Stimulated activated CD4-positive, alpha-beta T cell treated with anti-CD3 and anti-CD28 coated beads, TNF-alpha, amount 100 ng/mL, for 48 hours (primary cell): ENCODE results near the gene WEE1.
A peak's percentile ranks its signal among the peaks of the same experiment; 100 is the strongest.

Experiments used
- DNase-seq, 3 donors: peaks; one replicate each; pipeline ENCODE4 v3.0.0-alpha.2; 2020; ENCODE audit warnings: low read depth in 3 of 3

The WEE1 gene

DNA sequence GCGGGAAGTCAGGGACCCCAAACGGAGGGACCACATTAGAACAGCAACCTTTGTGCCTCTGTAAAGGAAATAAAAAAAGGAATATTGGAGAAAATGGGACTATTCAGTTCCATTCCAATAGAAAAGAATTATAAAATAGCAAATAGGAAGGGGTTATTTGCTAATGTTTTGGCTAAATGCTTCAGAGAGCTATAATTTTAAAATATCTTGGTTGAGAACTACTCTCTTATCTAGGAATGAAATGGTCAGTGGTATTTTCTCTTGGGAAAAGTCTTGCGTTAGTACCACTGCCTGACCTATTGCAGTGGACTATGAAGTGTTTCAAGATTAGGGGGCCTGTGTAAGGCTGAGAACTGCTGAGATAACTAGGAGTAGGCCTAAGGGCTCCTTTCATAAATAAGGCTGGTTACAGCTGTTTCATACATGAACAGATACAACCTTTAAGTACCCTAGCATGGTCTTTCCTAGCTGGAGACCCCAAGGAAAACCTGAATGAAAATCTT is 6.9 kb upstream of the WEE1 start:
- DNase-seq, result no peak

DNA sequence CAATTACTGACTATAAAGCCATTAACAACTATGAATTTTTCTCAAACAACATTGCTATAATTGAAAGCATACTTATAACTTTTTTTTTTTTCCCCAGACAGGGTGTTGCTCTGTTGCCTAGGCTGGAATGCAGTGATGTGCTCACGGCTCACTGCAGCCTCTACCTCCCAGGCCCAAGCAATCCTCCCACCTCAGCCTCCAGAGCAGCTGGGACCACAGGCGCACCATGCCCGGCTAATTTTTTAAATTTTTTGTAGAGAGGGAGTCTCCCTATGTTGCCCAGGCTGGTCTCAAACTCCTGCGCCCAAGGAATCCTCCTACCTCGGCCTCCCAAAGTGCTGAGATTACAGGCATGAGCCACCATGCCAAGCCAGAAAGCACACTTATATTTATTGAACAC is 6.1 kb upstream of the WEE1 start:
- no peak for DNase-seq

GRCh38 chr11:9568161-9568853 is 5.2 kb upstream of the WEE1 start:
- DNase-seq, result no peak

GRCh38 chr11:9568854-9569587 is 4.4 kb upstream of the WEE1 start:
- DNase-seq, result no peak

DNA sequence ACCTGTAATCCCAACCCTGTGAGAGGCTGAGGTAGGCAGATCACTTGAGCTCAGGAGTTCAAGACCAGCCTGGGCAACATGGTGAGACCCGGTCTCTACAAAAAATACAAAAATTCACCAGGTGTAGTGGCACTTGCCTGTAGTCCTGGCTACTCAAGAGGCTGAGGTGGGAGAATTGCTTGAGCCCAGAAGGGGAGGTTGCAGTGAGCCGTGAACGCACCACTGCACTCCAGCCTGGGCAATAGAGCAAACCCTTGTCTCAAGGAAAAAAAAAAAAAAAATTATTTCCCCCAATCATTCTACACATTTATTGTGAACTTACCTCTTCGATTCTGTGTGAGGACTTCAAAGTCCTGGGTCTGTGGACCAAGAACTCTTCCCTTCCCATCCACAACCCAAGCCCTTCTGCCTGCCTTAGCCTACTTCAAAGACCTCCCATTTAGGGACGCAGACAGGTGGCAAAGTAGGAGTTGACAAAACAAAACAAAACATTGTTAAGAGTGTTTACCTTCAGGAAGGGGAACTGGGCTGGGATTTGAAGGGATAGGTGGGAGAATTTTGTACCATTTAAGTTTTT is 3.8 kb upstream of the WEE1 start:
- no peak for DNase-seq

- DNase-seq, result no peak
Observed at GRCh38 chr11:9570313-9571025, 3.0 kb upstream of the WEE1 start.

GRCh38 chr11:9571071-9571762 is 2.3 kb upstream of the WEE1 start:
- no peak for DNase-seq

GRCh38 chr11:9571763-9572115 is 1.7 kb upstream of the WEE1 start:
- no peak for DNase-seq

- no peak for DNase-seq
Observed at GRCh38 chr11:9573775-9574621, 528 bp downstream of the WEE1 start.

DNA sequence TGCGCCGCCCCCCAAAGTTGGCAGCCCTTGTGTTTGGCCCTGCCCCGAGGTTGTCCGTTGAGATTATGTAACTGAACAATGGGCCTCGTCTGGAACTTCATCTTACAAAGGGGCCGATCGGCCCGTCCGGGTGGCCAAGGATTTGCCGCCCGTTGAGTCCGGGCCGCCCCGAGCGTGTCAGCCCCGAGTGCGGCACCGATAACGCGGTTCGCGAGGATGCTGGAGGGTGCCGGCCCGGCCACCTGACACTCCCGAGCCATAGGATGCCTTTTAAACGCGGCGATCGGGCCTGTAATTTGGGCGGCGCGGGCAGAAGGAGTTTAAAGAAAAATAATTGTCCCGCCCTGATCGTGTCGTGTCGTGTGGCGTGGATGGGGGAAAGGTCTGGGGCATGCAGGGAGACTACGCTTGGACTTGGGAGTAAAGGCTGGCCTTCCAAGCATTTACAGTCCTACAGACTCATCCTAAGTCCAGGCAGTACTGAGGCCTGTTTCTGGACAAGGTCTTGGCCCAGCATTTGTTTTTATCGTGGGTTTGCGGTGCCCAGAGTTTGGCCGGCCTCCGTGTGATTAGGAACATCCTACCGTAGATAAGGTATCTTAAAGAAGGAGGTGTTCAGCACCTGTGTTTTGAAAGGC is 1.3 kb downstream of the WEE1 start:
- peak in 1 of 3 donors; percentile 14 for DNase-seq

GRCh38 chr11:9575260-9576240 is 2.1 kb downstream of the WEE1 start:
- no peak for DNase-seq

- DNase-seq, result no peak
Observed at GRCh38 chr11:9576701-9577381, 3.4 kb downstream of the WEE1 start.

- DNase-seq, result no peak
Observed at GRCh38 chr11:9577556-9577955, 4.1 kb downstream of the WEE1 start.

DNA sequence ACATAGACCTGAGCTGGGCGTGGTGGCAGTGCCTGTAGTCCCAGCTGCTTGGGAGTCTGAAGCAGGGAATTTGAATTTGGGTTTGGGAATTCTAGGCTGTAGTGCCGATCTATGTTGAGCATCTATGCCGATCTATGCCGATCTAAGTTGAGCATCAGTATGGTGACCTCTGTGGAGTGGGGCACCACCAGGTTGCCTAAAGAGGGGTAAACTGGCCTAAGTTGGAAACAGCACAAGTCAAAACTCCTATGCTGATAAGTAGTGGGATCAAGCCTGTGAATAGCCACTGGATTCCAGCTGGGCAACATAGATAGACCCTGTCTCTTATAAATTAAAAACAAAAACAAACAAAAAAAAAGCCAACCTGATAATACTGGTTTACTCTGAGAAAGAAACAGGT is 7.4 kb downstream of the WEE1 start:
- DNase-seq, result no peak

DNA sequence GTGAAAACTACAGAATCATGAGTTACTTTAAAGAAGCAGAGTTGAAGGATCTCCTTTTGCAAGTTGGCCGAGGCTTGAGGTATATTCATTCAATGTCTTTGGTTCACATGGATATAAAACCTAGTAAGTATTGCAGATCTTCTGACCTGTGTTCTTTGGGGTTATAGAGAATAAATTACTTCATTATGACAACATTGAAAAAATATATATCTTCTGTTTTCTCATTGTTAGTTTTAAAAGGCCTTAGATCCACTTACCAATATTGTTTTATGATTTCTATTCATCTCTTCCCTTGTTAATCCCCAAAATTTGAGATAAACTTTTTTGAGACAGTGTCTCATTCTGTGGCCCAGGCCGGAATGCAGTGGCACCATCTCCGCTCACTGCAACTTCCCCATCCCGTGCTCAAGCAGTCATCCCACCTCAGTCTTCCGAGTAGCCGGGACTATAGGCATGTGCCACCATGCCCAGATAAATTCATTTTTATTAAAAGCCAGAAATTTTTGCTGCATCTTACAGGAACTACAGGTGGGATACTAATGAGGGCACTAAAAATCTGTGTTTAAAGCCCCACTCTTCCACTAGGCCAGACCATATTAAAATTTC is 8.2 kb downstream of the WEE1 start:
- DNase-seq, result no peak

DNA sequence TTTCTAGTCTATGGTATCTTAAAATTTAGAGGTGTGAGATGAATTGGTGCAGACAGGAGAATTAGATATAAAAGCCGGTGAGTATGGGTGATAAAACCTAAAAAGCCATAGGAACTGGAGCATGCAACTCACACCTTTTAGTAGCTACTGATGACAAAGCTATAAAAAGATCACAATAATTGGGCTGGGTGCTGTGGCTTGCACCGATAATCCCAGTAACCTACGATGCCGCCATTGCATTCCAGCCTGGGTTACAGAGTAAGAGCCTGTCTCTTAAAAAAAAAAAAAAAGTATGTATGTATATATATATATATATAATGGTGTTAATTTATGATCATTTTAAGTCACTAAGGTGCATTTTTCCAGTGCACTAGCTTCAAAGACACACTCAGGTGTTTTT is 17.2 kb downstream of the WEE1 start:
- DNase-seq, result no peak

DNA sequence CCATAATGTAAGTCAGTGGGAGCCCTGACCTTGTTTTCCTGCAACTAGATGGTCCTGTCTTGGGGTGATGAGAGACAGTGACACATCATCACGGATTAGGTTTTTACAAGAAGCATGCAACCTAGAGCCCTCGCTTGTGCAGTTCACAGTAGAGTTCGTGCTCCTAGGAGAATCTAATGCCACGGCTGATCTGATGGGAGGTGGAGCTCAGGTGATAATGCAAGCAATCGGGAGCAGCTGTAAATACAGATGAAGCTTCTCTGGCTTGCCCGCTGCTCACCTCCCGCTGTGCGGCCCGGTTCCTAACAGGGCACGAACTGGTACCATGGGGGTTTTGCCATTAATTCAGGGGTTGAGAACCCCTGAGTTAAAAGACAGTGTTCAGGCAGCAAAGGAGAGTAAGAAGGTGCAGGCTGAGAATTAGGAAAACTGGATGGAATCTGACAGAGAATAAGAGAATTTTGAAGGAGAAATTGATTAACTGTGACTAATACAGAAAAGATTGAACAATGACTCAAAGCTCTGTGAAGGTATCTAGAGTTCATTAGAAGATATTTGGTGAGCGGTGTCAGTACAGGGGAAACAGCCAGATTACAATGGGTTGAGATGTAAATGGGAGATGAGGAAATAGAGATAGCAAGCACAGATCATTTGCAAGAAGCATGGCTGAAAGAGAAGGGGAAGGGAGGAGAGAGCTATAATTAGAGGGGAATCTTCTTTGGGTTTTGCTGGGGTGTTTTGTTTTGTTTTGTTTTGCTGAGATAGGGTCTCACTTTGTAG is 21.0 kb downstream of the WEE1 start:
- no peak for DNase-seq
